ENCODE measurements around the gene RCSD1. TPM values are rescaled to one million over a fixed set of nuclear protein-coding genes. Genes with fewer than 3 reads are reported as not detected.

RCSD1 gene
- total RNA-seq, 1 donor from 2014 or later, result 39.5 TPM

DNA sequence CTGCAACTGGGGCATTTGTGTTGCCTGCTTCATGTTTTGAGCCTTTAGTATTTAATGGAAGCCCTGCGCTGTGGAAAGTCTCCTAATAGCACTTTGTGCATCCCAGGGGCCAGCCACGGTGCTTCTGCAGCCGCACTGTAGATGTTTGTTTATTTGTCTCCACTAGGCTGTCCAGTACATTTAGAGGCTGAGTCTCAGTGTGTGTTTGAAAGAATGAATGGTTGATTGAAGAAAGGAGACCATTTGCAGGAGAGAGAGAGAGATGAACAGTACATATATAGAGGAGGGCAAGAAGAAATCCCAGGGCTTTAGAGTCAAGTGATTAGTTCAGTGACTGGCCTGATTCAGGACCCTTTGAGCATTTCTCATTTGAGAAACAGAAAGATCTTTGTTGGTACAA is 125.6 kb downstream of the RCSD1 start:
- Mint-ChIP-seq H3K4me1 (ENCODE audit: unreplicated experiment) (peaks cover 47% of the 10 kb centered on the region), H3K4me3 (ENCODE audit: unreplicated experiment) (no peak overlapping the region), H3K27ac (ENCODE audit: unreplicated experiment) (no peak overlapping the region), H3K36me3 (ENCODE audit: low read depth, unreplicated experiment) (peaks cover 9% of the 10 kb centered on the region), H3K9me3 (ENCODE audit: unreplicated experiment) (no peaks in the 10 kb centered on the region), H3K27me3 (ENCODE audit: unreplicated experiment) (peaks cover 4% of the 10 kb centered on the region)
- no peak for TF ChIP-seq CTCF (IDR thresholded peaks at IDR 0.05; ENCODE audit: unreplicated experiment)
- no peak for DNase-seq (ENCODE audit: low spot score)

Other genes with a start within 250 kb of the RCSD1 start
- gene CD247, start 111.7 kb upstream of the RCSD1 start, total RNA-seq (ENCODE audit: unreplicated experiment), result not detected
- gene CREG1, start 76.5 kb upstream of the RCSD1 start, total RNA-seq (ENCODE audit: unreplicated experiment), result 22.2 TPM
- gene MPZL1, start 91.8 kb downstream of the RCSD1 start, total RNA-seq (ENCODE audit: unreplicated experiment), result 441 TPM

Data from endothelial cell (in vitro differentiated cells).